Measurements from ENCODE around the gene MAP4K5. TPM values are rescaled to one million over a fixed set of nuclear protein-coding genes. Genes with fewer than 3 reads are reported as not detected.
"Not testable (repeated sequence)": the region's sequence is repeated elsewhere in the genome, so short reads cannot be mapped to it uniquely, and the experiment has no call there.

The MAP4K5 gene
- polyA plus RNA-seq, 1 donor (not counting 4 experiments of a cell fraction or from before 2014, with no cell fraction given), result 25.8 TPM

DNA sequence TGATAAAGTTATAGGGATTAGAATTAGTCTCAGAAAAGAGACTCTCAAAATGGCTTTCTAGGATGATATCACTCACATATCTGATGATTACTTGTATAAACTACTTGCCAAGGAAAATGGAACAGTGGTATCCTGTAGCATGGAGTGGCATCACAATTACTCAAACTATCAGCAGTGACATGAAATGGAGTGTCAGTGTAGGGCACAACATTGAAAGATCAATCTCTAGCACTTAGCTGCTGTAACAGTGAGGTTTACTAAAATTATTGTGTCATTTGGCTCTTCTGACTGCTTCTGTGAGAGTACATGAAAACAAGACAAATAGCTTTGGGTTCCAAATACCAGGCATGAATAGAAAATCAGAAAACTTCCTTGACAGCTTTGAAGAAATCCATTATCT lies 6.7 kb upstream of the MAP4K5 start:
- H3K4me3 ChIP-seq (ENCODE audit: control insufficient read depth in 2 of 3, extremely low read depth in 1 of 3, insufficient read depth in 2 of 3, low read depth in 1 of 3, low read length in 3 of 3), result no peak overlapping the region
- FAIRE-seq, result no peak
- dilution Hi-C loops (cut with MboI; ENCODE audit: extremely low pct_ligation_motif_present, low sequenced_read_pairs), result no loop called here

GRCh38 chr14:50538034-50538433 lies 5.7 kb upstream of the MAP4K5 start:
- FAIRE-seq, result not testable (repeated sequence)

More for the DNA sequence above, 6.7 kb upstream of the MAP4K5 start:
- no peak overlapping the region for H3K9ac ChIP-seq (ENCODE audit: control insufficient read depth, extremely low read depth, insufficient read depth, low read length)
- H3K4me2 ChIP-seq (ENCODE audit: control insufficient read depth, extremely low read depth, insufficient read depth, low read depth, low read length), result no peak overlapping the region
- H3K79me2 ChIP-seq (ENCODE audit: control insufficient read depth, insufficient read depth, low read length), result no peaks in the 10 kb centered on the region
- no peak for DNase-seq (ENCODE audit: low read depth, low spot score)
- no peaks in the 10 kb centered on the region for H4K20me1 ChIP-seq (ENCODE audit: control insufficient read depth, extremely low read depth, insufficient read depth, low read length)
- TF ChIP-seq EZH2 (IDR thresholded peaks at IDR 0.05; ENCODE audit: low read length) (no peak), CTCF (optimal IDR thresholded peaks at IDR 0.05 in 1 of 3, IDR thresholded peaks at IDR 0.05 in 1 of 3, conservative IDR thresholded peaks at IDR 0.05 in 1 of 3; ENCODE audit: extremely low read depth in 1 of 3, insufficient read depth in 2 of 3, low read length in 3 of 3) (no peak)
- no peaks in the 10 kb centered on the region for H3K36me3 ChIP-seq (ENCODE audit: control insufficient read depth in 2 of 2, extremely low read depth in 1 of 2, insufficient read depth in 2 of 2, low read length in 2 of 2)
- H3K9me1 ChIP-seq (ENCODE audit: control insufficient read depth, extremely low read depth, insufficient read depth, low read length), result no peaks in the 10 kb centered on the region
- H3K4me1 ChIP-seq (ENCODE audit: control insufficient read depth, extremely low read depth, insufficient read depth, low read length), result no peaks in the 10 kb centered on the region
- no peak overlapping the region for H3K27ac ChIP-seq (ENCODE audit: control insufficient read depth, insufficient read depth, low read length)
- no peaks in the 10 kb centered on the region for H3K27me3 ChIP-seq (ENCODE audit: control insufficient read depth, extremely low read depth, insufficient read depth, low read length)
- no peaks in the 10 kb centered on the region for H3K9me3 ChIP-seq (ENCODE audit: control insufficient read depth, low read depth, low read length)
- H2AFZ ChIP-seq (ENCODE audit: control insufficient read depth, low read length), result no peak overlapping the region

GRCh38 chr14:50534997-50535396 lies 2.6 kb upstream of the MAP4K5 start:
- dilution Hi-C loops (cut with MboI; ENCODE audit: extremely low pct_ligation_motif_present, low sequenced_read_pairs), result no loop called here
- no peak overlapping the region for H3K27ac ChIP-seq (ENCODE audit: control insufficient read depth, insufficient read depth, low read length)
- no peak for FAIRE-seq
- no peak for DNase-seq (ENCODE audit: low read depth, low spot score)
- H4K20me1 ChIP-seq (ENCODE audit: control insufficient read depth, extremely low read depth, insufficient read depth, low read length), result no peaks in the 10 kb centered on the region
- H2AFZ ChIP-seq (ENCODE audit: control insufficient read depth, low read length), result no peak overlapping the region
- peaks cover 19% of the 10 kb centered on the region for H3K79me2 ChIP-seq (ENCODE audit: control insufficient read depth, insufficient read depth, low read length)
- no peaks in the 10 kb centered on the region for H3K36me3 ChIP-seq (ENCODE audit: control insufficient read depth in 2 of 2, extremely low read depth in 1 of 2, insufficient read depth in 2 of 2, low read length in 2 of 2)
- no peak overlapping the region for H3K9ac ChIP-seq (ENCODE audit: control insufficient read depth, extremely low read depth, insufficient read depth, low read length)
- no peak overlapping the region for H3K4me2 ChIP-seq (ENCODE audit: control insufficient read depth, extremely low read depth, insufficient read depth, low read depth, low read length)
- no peak for TF ChIP-seq CTCF (optimal IDR thresholded peaks at IDR 0.05 in 1 of 3, IDR thresholded peaks at IDR 0.05 in 1 of 3, conservative IDR thresholded peaks at IDR 0.05 in 1 of 3; ENCODE audit: extremely low read depth in 1 of 3, insufficient read depth in 2 of 3, low read length in 3 of 3)
- TF ChIP-seq EZH2 (IDR thresholded peaks at IDR 0.05; ENCODE audit: low read length), result no peak
- no peak overlapping the region for H3K4me3 ChIP-seq (ENCODE audit: control insufficient read depth in 2 of 3, extremely low read depth in 1 of 3, insufficient read depth in 2 of 3, low read depth in 1 of 3, low read length in 3 of 3)
- no peaks in the 10 kb centered on the region for H3K27me3 ChIP-seq (ENCODE audit: control insufficient read depth, extremely low read depth, insufficient read depth, low read length)
- no peaks in the 10 kb centered on the region for H3K9me1 ChIP-seq (ENCODE audit: control insufficient read depth, extremely low read depth, insufficient read depth, low read length)
- no peaks in the 10 kb centered on the region for H3K9me3 ChIP-seq (ENCODE audit: control insufficient read depth, low read depth, low read length)
- peaks cover 23% of the 10 kb centered on the region for H3K4me1 ChIP-seq (ENCODE audit: control insufficient read depth, extremely low read depth, insufficient read depth, low read length)

More at GRCh38 chr14:50538034-50538433, 5.7 kb upstream of the MAP4K5 start:
- H3K27ac ChIP-seq (ENCODE audit: control insufficient read depth, insufficient read depth, low read length); H3K4me2 ChIP-seq (ENCODE audit: control insufficient read depth, extremely low read depth, insufficient read depth, low read depth, low read length); H3K36me3 ChIP-seq (ENCODE audit: control insufficient read depth in 2 of 2, extremely low read depth in 1 of 2, insufficient read depth in 2 of 2, low read length in 2 of 2); H3K27me3 ChIP-seq (ENCODE audit: control insufficient read depth, extremely low read depth, insufficient read depth, low read length); H3K4me3 ChIP-seq (ENCODE audit: control insufficient read depth in 2 of 3, extremely low read depth in 1 of 3, insufficient read depth in 2 of 3, low read depth in 1 of 3, low read length in 3 of 3); H3K9me3 ChIP-seq (ENCODE audit: control insufficient read depth, low read depth, low read length); H3K79me2 ChIP-seq (ENCODE audit: control insufficient read depth, insufficient read depth, low read length); dilution Hi-C loops (cut with MboI; ENCODE audit: extremely low pct_ligation_motif_present, low sequenced_read_pairs); H3K9ac ChIP-seq (ENCODE audit: control insufficient read depth, extremely low read depth, insufficient read depth, low read length); DNase-seq (ENCODE audit: low read depth, low spot score); H4K20me1 ChIP-seq (ENCODE audit: control insufficient read depth, extremely low read depth, insufficient read depth, low read length); H2AFZ ChIP-seq (ENCODE audit: control insufficient read depth, low read length); H3K9me1 ChIP-seq (ENCODE audit: control insufficient read depth, extremely low read depth, insufficient read depth, low read length); H3K4me1 ChIP-seq (ENCODE audit: control insufficient read depth, extremely low read depth, insufficient read depth, low read length): not testable (repeated sequence)

Data from keratinocyte (primary cell).